Measurements from ENCODE around the gene PRR15L.

Gene PRR15L

DNA sequence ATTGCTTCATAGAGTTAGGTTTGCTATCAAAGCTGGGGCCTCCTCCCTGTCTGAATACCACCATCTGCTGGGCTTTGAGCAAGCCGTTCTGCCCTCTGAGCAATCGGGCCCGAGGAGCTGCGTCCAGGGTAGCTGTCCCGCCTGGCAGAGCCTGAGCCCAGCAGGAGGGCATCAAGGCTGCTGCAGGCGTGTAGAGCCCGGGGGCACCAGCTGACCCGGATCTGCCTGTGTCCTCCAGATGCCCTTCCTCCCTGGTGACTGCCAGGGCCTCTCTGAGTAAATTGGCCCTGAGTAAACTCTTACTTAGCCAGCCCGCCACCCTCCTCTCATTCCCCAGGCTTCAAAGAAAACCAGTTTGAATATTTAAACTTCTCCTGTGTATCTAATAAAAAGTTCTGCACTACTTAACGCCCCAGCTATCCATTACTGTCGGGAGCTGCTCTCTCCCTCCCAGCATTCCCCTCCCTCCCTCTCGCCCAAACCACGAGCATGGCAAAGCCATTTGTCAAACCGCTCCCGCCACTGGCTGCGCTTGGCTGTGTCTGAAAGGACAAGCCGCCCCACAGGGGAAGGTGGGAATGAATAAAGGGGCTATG lies 29.7 kb upstream of the PRR15L start:
- no peak for DNase-seq

- DNase-seq = no peak
Observed at GRCh38 chr17:47986520-47986919, 28.8 kb upstream of the PRR15L start.

DNA sequence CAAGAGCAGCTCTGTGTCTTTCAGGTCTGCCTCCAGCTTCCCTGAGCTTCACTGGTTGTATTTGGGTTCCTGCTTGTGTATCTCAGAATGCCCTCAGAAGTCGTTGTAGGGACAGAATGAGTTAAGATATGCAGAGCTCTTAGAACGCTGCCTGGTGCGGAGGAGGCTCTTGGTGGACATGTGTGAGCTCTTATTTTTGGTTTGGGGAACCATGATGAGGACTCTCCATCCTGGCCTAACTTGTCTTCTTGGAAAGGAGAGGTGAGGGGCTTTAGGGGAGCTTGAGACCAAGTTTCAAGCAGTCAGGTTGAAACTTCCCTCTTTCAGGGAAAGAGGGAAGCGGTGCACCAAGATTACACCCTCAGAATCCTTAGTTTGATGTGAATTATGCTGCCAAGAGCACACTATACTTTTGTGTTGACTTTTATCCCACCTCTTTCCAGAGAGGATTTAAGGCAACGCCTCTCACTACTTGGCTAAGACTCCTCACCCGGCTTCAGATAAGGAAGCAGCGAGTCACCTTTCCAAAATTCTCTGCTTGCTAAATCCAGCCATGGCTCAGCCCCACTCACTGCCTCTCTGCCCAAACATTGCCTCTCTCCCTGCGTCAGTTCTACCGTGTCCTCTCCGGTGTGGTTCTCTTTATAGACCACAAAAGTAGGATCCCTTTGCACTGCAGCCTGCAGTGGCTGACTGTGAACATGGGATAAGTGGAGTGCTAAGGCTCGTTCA lies 26.0 kb upstream of the PRR15L start:
- no peak for DNase-seq

DNA sequence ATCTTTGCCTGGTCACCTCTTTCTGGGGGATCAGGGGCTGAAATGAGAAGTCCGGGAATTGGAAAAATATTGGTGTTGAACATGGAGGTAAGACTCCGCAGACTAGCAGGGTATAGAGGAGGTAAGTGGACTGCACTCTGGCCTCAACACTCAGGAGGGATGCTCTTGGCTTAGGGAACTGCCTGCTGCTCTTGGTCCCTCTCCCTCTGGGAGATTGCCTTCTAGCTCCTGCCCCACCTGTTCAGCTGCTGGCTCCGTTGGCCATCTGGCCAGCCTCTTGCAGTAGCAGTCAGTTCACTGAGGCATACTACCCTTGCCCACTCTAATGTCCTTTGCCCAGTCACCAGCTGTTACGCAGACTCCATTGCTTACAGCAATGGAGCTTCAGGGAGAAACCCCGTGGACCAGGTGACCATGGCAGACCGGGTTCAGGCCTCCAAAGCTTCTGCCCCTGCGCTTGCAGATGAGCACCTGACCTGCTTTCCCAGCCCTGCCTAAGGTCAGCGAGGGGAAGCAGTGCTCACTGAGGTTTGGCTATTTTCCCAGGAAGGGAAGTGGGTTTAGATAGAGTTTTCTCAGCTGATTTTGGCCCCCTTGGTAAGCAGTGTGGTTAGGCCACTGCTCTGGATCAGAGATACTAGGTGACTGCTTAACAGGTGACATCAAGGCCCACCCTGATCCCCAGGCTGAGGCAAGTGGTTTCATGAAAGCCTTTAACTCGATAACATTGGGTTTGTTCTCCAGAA lies 25.1 kb upstream of the PRR15L start:
- no peak for DNase-seq

DNA sequence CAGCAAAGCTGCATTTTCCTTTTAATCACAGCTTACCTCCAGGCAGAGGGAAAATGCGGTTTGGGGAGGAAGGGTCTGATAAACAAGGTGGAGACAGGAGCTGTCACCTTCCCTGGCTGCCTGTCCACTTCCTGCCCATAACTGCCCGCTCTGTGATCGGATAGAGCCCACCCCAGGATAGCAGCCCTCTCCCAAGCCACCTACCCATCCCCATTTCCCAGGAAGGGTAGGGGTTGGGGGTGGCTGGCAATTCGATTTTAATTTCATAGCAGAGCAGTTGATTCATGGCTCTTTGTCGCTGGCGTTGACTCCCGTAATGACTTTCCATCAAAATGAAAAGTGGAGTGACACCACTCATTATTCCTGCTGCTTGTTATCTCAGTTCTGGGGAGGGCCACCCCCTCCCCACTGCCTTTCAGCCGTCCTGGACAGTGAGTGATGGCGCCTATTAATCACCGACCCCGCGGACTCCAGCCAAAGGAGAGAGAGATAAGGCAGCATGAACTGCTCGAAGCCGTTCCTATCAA lies 24.5 kb upstream of the PRR15L start:
- DNase-seq = no peak

DNA sequence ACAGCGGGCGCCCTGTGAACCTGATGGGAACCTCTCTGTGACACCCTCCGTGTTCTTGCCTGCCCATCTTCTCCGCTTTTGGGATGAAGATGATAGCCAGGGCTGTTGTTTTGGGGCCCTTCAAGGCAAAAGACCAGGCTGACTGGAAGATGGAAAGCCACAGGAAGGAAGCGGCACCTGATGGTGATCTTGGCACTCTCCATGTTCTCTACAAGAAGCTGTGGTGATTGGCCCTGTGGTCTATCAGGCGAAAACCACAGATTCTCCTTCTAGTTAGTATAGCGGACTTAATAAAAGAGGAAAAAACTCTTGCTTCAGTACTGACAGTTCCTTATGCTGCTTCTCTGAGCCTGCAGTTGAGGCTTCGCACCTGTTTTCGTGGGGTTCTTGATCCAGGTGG lies 23.8 kb upstream of the PRR15L start:
- no peak for DNase-seq

GRCh38 chr17:47980541-47980940 lies 22.9 kb upstream of the PRR15L start:
- DNase-seq = no peak

DNA sequence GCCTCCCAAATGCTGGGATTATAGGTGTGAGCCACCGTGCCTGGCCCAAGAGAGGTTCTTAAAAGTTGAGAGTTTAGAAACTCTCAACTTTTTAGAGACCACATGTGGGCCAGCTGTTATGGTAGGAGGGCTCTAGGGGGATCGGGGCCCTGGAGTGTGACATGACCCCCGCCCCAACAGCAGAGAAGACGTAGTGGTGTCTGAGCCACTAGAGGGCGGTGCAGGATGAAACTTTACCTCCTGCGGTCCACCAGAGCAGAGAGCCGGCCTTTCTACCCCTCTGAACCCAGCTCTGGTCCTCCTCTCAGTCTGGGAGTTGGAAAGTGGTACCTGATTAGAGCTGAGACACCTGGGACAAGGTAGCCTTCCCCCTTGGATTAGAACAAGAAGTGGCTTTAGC lies 20.6 kb upstream of the PRR15L start:
- peak; percentile 23 for DNase-seq

DNA sequence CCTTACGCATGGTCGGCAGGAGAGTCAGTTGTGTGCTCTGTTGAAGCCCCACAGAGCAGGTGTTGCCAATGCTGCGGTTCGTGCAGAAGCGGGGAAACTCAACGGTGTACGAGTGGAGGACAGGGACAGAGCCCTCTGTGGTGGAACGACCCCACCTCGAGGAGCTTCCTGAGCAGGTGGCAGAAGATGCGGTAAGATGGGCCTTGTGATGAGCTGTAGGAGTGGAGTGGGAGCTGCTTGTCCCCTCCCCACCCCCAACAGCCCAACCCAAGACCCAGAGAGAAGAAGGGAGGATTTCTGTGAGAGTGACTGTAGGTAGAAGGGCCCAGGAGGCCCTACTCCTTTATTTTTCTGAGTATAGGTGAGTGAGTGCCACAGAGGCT lies 18.1 kb upstream of the PRR15L start:
- DNase-seq = no peak

- no peak for DNase-seq
Observed at GRCh38 chr17:47975189-47975822, 17.6 kb upstream of the PRR15L start.

GRCh38 chr17:47973541-47973940 lies 15.9 kb upstream of the PRR15L start:
- DNase-seq = no peak

DNA sequence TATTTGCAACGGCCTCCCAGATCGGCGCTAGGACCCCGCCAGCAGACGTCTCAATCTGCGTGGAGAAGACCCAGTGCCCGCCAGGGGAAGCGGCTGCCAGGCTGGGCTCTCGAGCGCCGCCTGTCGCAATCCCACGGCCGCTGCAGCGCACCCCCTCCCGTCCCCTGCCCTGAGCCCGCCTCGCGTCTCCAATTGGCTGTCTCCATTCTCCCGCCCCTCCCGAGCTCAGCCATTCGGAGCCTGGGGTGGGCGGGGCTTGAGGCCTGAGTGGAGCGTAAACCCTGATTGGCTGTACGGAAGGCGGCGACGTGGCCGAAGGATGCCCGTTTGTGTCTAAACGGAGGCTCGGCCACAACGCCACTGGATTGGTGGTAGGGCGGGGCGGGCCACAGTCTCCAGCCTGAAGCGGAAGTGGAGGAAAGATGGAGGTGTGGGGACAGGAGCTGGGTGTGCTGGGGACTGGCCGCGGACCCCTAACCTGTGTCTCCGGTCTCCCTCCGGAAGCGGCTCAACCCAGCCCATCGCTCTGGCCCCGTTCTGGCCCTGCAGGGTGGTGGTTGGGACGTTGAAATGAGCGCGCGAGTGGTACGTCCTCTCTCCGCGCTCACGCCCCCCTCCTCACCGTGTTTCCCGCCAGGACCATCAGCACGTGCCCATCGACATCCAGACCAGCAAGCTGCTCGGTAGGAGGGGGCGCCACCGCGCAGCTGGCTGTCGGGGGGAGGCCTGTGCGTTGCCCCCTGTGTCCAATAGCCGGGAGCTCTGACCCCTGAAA lies 13.2 kb upstream of the PRR15L start, which contains the start of gene CDK5RAP3:
Gene CDK5RAP3 (plus strand): TSS at position 389 of the 775 bp plus-strand sequence. CDS start 34 bp downstream, at position 423.
- DNase-seq = peak; percentile 96

GRCh38 chr17:47969930-47970724 lies 12.4 kb upstream of the PRR15L start:
- no peak for DNase-seq

DNA sequence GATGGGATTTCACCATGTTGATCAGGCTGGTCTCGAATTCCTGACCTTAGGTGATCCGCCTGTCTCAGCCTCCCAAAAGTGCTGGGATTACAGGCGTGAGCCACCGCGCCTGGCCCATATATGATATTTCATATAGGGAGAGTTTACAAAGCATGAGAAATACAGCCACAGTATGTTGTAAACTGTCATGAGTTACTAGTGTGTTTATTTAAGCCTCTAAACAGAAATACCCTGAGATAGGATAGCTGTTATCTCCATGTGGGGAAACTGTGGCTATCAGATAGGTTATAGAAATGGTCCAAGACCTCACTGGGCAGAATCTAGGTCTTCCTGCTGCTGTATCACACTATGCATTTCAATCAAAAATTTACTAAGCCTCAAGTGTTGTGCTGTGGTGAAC lies 11.2 kb upstream of the PRR15L start:
- DNase-seq = no peak

DNA sequence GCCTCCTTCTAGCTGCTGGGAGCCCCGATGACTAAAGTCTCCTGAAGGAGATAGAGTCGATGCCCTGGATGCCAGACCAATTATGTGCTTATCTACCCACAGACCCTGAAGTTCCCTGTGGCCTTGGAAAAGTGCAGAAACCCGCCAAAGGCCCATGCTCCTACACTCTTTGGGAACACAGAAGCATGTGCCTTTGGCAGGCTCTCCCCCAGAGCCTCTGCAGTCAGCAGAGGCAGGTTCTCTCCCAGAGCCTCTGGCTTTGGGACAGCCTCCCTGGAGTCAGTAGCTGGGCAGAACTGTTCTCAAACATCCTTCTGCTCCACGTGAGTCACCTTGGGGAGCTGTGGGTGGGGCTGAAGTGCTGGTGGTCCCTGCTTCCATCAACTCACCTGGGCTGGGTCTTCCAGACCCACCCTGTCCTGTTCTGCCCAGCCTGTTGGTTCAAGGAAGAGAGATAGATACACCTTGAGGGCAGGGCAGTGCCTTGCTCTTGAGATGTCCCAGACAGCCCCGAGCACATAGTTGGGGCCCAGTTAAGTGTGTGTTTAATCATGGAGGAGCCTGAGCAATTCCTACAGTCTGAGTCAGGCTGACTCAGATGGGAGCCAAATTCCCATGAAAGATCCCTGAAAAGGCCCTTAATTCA lies 10.0 kb upstream of the PRR15L start:
- no peak for DNase-seq

GRCh38 chr17:47966079-47966519 lies 8.4 kb upstream of the PRR15L start:
- no peak for DNase-seq

DNA sequence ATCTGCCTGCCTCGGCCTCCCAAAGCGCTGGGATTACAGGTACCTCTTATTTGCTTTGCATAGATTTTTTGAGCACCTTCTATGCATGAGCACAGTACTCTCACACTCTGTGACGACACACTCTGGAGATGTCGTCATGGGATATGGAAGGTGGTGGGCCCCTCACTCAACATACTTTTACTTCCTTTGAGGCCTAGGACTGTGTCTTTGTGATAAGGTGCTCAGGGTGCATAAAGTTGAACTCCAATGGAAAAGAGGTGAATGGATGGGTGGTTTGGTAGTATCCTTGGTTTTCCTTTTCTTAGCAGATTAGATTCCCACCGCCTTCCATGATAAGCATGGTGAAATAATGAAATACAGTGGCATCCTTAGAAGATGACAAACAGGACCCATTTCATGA lies 7.2 kb upstream of the PRR15L start:
- no peak for DNase-seq

- DNase-seq = no peak
Observed at GRCh38 chr17:47962901-47963300, 5.2 kb upstream of the PRR15L start.

GRCh38 chr17:47961406-47961805 lies 3.7 kb upstream of the PRR15L start:
- no peak for DNase-seq

DNA sequence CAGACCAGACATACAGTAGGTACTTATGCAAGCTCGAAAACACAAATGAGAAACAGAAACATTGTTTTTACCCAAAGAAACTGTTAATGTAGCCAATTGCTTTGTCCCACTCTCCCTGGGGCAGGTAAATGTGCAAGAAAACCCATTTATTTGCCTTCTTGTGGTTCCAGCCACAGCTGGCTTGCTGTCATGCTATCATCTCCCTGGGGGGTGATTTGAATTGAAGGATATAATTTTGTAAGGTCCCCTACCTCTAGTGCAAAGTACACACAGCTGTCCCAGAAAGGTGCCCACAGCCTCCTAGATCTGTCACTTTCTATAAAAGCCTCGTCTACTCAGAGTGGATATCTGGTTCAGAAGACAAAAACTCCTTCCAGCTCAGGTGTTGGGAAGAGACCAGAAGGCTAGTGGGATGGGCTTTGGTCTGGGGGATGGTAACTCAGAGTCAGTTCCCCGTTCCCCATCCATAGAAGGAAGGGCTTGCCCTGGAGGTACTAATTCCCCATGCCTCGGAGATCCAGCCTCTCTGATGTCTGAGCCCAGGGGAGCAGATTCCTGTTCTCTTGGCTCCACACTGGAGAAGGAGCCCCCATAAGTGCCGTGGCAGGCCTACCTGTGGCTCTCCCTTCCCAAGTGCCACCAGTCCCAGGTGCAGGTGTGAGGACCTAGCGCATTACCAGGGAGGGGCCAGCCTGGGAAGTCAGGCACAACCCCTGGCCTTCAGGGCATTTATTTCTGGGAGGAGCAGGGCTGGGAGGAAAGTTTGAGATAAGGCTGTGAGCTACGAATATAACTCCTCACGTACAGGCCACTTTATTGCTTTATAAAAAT lies 2.4 kb upstream of the PRR15L start:
- DNase-seq = no peak
